Measurements from ENCODE around the gene EDRF1.
"Not testable (repeated sequence)": the region's sequence is repeated elsewhere in the genome, so short reads cannot be mapped to it uniquely, and the experiment has no call there.

EDRF1 gene

GRCh38 chr10:125692601-125693523 is 26.6 kb upstream of the EDRF1 start:
- no CpG with 5 or more reads among the region's 12 CpGs for WGBS (ENCODE audit: extremely low coverage, insufficient coverage, low lambda C conversion rate)
- Histone ChIP-seq H2AK5ac (ENCODE audit: low read length) (no peak overlapping the region), H3K9ac (ENCODE audit: low read length) (no peak overlapping the region), H3K4me1 (ENCODE audit: control insufficient read depth, low read depth, low read length) (no peaks in the 10 kb centered on the region), H4K8ac (ENCODE audit: low read depth, low read length) (no peak overlapping the region), H3K27ac (ENCODE audit: low read depth, low read length) (no peak overlapping the region), H3K4me2 (ENCODE audit: low read length) (no peak overlapping the region), H3K36me3 (ENCODE audit: control insufficient read depth, insufficient read depth, low read length) (no peaks in the 10 kb centered on the region), H3K18ac (ENCODE audit: low read length) (no peak overlapping the region), H3K79me2 (ENCODE audit: control insufficient read depth, insufficient read depth, low read length) (no peaks in the 10 kb centered on the region), H3K4ac (ENCODE audit: low read depth, low read length) (no peak overlapping the region), H2BK15ac (replicated peaks; ENCODE audit: low read depth) (no peak overlapping the region), H3K79me1 (ENCODE audit: low read length) (no peaks in the 10 kb centered on the region), H3K23ac (ENCODE audit: low read length) (no peak overlapping the region), H2BK5ac (ENCODE audit: low read length) (no peak overlapping the region), H3K4me3 (ENCODE audit: low read length) (no peak overlapping the region), H3K27me3 (ENCODE audit: insufficient read depth, low read length, poor library complexity) (no peaks in the 10 kb centered on the region), H3K56ac (ENCODE audit: low read length) (no peak overlapping the region), H4K5ac (ENCODE audit: low read length) (no peak overlapping the region), H2BK120ac (ENCODE audit: low read depth, low read length) (no peak overlapping the region)
- no peak for DNase-seq

- H2BK5ac ChIP-seq (ENCODE audit: low read length), result no peak overlapping the region
- H2AK5ac ChIP-seq (ENCODE audit: low read length), result no peak overlapping the region
- H3K56ac ChIP-seq (ENCODE audit: low read length), result no peak overlapping the region
- H3K4me2 ChIP-seq (ENCODE audit: low read length), result no peak overlapping the region
- no peaks in the 10 kb centered on the region for H3K79me1 ChIP-seq (ENCODE audit: low read length)
- H3K23ac ChIP-seq (ENCODE audit: low read length), result no peak overlapping the region
- no CpG with 5 or more reads among the region's 2 CpGs for WGBS (ENCODE audit: extremely low coverage, insufficient coverage, low lambda C conversion rate)
- no peak overlapping the region for H4K8ac ChIP-seq (ENCODE audit: low read depth, low read length)
- no peak overlapping the region for H3K4me3 ChIP-seq (ENCODE audit: low read length)
- H3K27ac ChIP-seq (ENCODE audit: low read depth, low read length), result no peak overlapping the region
- H2BK15ac ChIP-seq (replicated peaks; ENCODE audit: low read depth), result no peak overlapping the region
- DNase-seq, result no peak
- no peaks in the 10 kb centered on the region for H3K4me1 ChIP-seq (ENCODE audit: control insufficient read depth, low read depth, low read length)
- H3K18ac ChIP-seq (ENCODE audit: low read length), result no peak overlapping the region
- no peaks in the 10 kb centered on the region for H3K27me3 ChIP-seq (ENCODE audit: insufficient read depth, low read length, poor library complexity)
- H2BK120ac ChIP-seq (ENCODE audit: low read depth, low read length), result no peak overlapping the region
- H3K4ac ChIP-seq (ENCODE audit: low read depth, low read length), result no peak overlapping the region
- no peak overlapping the region for H4K5ac ChIP-seq (ENCODE audit: low read length)
- no peaks in the 10 kb centered on the region for H3K36me3 ChIP-seq (ENCODE audit: control insufficient read depth, insufficient read depth, low read length)
- H3K79me2 ChIP-seq (ENCODE audit: control insufficient read depth, insufficient read depth, low read length), result no peaks in the 10 kb centered on the region
- no peak overlapping the region for H3K9ac ChIP-seq (ENCODE audit: low read length)
Observed at GRCh38 chr10:125693524-125693847, 26.0 kb upstream of the EDRF1 start.

- Histone ChIP-seq H3K79me2 (ENCODE audit: control insufficient read depth, insufficient read depth, low read length) (no peaks in the 10 kb centered on the region), H3K4me1 (ENCODE audit: control insufficient read depth, low read depth, low read length) (no peaks in the 10 kb centered on the region), H4K8ac (ENCODE audit: low read depth, low read length) (no peak overlapping the region), H3K9ac (ENCODE audit: low read length) (no peak overlapping the region), H3K4me3 (ENCODE audit: low read length) (no peak overlapping the region), H3K27ac (ENCODE audit: low read depth, low read length) (no peak overlapping the region), H4K5ac (ENCODE audit: low read length) (no peak overlapping the region), H2BK5ac (ENCODE audit: low read length) (no peak overlapping the region), H2BK120ac (ENCODE audit: low read depth, low read length) (no peak overlapping the region), H3K23ac (ENCODE audit: low read length) (no peak overlapping the region), H2BK15ac (replicated peaks; ENCODE audit: low read depth) (no peak overlapping the region), H3K18ac (ENCODE audit: low read length) (no peak overlapping the region), H3K56ac (ENCODE audit: low read length) (no peak overlapping the region), H3K4me2 (ENCODE audit: low read length) (no peak overlapping the region), H3K27me3 (ENCODE audit: insufficient read depth, low read length, poor library complexity) (no peaks in the 10 kb centered on the region), H2AK5ac (ENCODE audit: low read length) (no peak overlapping the region), H3K79me1 (ENCODE audit: low read length) (no peaks in the 10 kb centered on the region), H3K36me3 (ENCODE audit: control insufficient read depth, insufficient read depth, low read length) (no peaks in the 10 kb centered on the region), H3K4ac (ENCODE audit: low read depth, low read length) (no peak overlapping the region)
- no CpG with 5 or more reads among the region's 1 CpG for WGBS (ENCODE audit: extremely low coverage, insufficient coverage, low lambda C conversion rate)
- no peak for DNase-seq
Observed at GRCh38 chr10:125694883-125695282, 24.6 kb upstream of the EDRF1 start.

- not testable (repeated sequence) for H3K18ac ChIP-seq (ENCODE audit: low read length); H4K8ac ChIP-seq (ENCODE audit: low read depth, low read length); H2BK120ac ChIP-seq (ENCODE audit: low read depth, low read length); H3K23ac ChIP-seq (ENCODE audit: low read length); H3K9ac ChIP-seq (ENCODE audit: low read length); H3K27me3 ChIP-seq (ENCODE audit: insufficient read depth, low read length, poor library complexity); DNase-seq; H3K27ac ChIP-seq (ENCODE audit: low read depth, low read length); H2BK5ac ChIP-seq (ENCODE audit: low read length); H3K56ac ChIP-seq (ENCODE audit: low read length); H2AK5ac ChIP-seq (ENCODE audit: low read length); H3K36me3 ChIP-seq (ENCODE audit: control insufficient read depth, insufficient read depth, low read length); H4K5ac ChIP-seq (ENCODE audit: low read length); H3K4me2 ChIP-seq (ENCODE audit: low read length); H3K4me1 ChIP-seq (ENCODE audit: control insufficient read depth, low read depth, low read length); H3K4me3 ChIP-seq (ENCODE audit: low read length); H3K79me2 ChIP-seq (ENCODE audit: control insufficient read depth, insufficient read depth, low read length); H2BK15ac ChIP-seq (replicated peaks; ENCODE audit: low read depth); H3K4ac ChIP-seq (ENCODE audit: low read depth, low read length); H3K79me1 ChIP-seq (ENCODE audit: low read length)
- WGBS (ENCODE audit: extremely low coverage, insufficient coverage, low lambda C conversion rate), result no CpG with 5 or more reads among the region's 6 CpGs
Observed at GRCh38 chr10:125696884-125697283, 22.6 kb upstream of the EDRF1 start.

GRCh38 chr10:125698481-125698998 is 21.0 kb upstream of the EDRF1 start:
- Histone ChIP-seq H4K8ac (ENCODE audit: low read depth, low read length) (no peak overlapping the region), H3K4ac (ENCODE audit: low read depth, low read length) (no peak overlapping the region), H3K9ac (ENCODE audit: low read length) (no peak overlapping the region), H3K4me2 (ENCODE audit: low read length) (no peak overlapping the region), H3K23ac (ENCODE audit: low read length) (no peak overlapping the region), H3K27me3 (ENCODE audit: insufficient read depth, low read length, poor library complexity) (no peaks in the 10 kb centered on the region), H2BK15ac (replicated peaks; ENCODE audit: low read depth) (no peak overlapping the region), H3K79me2 (ENCODE audit: control insufficient read depth, insufficient read depth, low read length) (no peaks in the 10 kb centered on the region), H3K27ac (ENCODE audit: low read depth, low read length) (no peak overlapping the region), H2BK120ac (ENCODE audit: low read depth, low read length) (no peak overlapping the region), H3K56ac (ENCODE audit: low read length) (peak overlapping the region; percentile 7), H3K18ac (ENCODE audit: low read length) (no peak overlapping the region), H3K79me1 (ENCODE audit: low read length) (no peaks in the 10 kb centered on the region), H4K5ac (ENCODE audit: low read length) (no peak overlapping the region), H3K36me3 (ENCODE audit: control insufficient read depth, insufficient read depth, low read length) (no peaks in the 10 kb centered on the region), H2AK5ac (ENCODE audit: low read length) (no peak overlapping the region), H3K4me1 (ENCODE audit: control insufficient read depth, low read depth, low read length) (no peaks in the 10 kb centered on the region), H2BK5ac (ENCODE audit: low read length) (no peak overlapping the region), H3K4me3 (ENCODE audit: low read length) (no peak overlapping the region)
- no CpG with 5 or more reads among the region's 9 CpGs for WGBS (ENCODE audit: extremely low coverage, insufficient coverage, low lambda C conversion rate)
- peak; percentile 7 for DNase-seq

Measured in mesendoderm (in vitro differentiated cells).